AG10803 (cell line): Measurements from ENCODE around the gene LARGE2.

ENCODE experiments used
- DNase-seq: peaks from one replicate; pipeline ENCODE4 v3.0.0; 2010; ENCODE audit warnings: low read depth
- H3K4me3 ChIP-seq: 2 replicates; pipeline ENCODE4 v1.5.1; 2011; ENCODE audit warnings: mild to moderate bottlenecking, low read length, control low read depth
- TF ChIP-seq, protein P1 (sequence below): conservative IDR thresholded peaks from 2 replicates; pipeline ENCODE4 v1.5.1; 2011; ENCODE audit warnings: mild to moderate bottlenecking, low read length, control low read depth, inconsistent platforms

Gene LARGE2

DNA sequence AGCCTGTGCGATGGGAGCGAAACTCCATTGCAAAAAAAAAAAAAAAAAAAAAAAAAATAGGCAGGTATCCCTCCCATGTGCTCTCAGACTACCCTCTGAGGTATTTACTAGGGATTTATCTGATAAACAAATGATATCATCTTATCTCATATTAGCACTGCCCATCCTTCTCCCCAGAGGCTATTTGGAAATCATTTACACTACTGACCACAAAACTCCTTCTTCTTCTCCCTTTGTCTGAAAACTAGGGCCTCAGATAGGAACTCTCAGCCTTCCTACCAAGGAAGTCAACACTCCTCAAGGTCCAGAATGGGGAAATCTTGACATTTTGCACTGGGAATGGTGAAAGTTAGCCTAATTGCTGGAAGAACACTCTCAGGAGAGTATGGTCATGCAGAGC, 46.4 kb downstream of the LARGE2 start:
- TF ChIP-seq, protein P1, sequence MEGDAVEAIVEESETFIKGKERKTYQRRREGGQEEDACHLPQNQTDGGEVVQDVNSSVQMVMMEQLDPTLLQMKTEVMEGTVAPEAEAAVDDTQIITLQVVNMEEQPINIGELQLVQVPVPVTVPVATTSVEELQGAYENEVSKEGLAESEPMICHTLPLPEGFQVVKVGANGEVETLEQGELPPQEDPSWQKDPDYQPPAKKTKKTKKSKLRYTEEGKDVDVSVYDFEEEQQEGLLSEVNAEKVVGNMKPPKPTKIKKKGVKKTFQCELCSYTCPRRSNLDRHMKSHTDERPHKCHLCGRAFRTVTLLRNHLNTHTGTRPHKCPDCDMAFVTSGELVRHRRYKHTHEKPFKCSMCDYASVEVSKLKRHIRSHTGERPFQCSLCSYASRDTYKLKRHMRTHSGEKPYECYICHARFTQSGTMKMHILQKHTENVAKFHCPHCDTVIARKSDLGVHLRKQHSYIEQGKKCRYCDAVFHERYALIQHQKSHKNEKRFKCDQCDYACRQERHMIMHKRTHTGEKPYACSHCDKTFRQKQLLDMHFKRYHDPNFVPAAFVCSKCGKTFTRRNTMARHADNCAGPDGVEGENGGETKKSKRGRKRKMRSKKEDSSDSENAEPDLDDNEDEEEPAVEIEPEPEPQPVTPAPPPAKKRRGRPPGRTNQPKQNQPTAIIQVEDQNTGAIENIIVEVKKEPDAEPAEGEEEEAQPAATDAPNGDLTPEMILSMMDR, result no peak
- no peak for DNase-seq
- H3K4me3 ChIP-seq, result no peak overlapping the region

GRCh38 chr11:45973601-45974000, 51.1 kb downstream of the LARGE2 start:
- TF ChIP-seq, protein P1, result no peak
- no peak for DNase-seq
- H3K4me3 ChIP-seq, result no peak overlapping the region

GRCh38 chr11:45974806-45975205, 52.4 kb downstream of the LARGE2 start:
- TF ChIP-seq, protein P1, result no peak
- peak; percentile 77 for DNase-seq
- no peak overlapping the region for H3K4me3 ChIP-seq
